HEK293T (cell line): ENCODE data around the gene QKI.
A peak's percentile ranks its signal among the peaks of the same experiment; 100 is the strongest.

Experiments
- CTCF ChIA-PET: fragments of 350-600 bp; formaldehyde crosslinking; extraction: SDS; loops from one replicate; lab custom pipeline; 2021; ENCODE audit warnings: antibody characterized with exemption, inconsistent platforms; lab: Yijun Ruan, JAX
- POLR2A ChIA-PET: fragments of 350-600 bp; formaldehyde crosslinking; extraction: SDS; loops from one replicate; lab custom pipeline; 2020; ENCODE audit warnings: antibody characterized with exemption, inconsistent platforms; lab: Yijun Ruan, JAX
- DNase-seq: peaks from one replicate; pipeline ENCODE4 v3.0.0; 2012; ENCODE audit warnings: mixed read lengths; ENCODE audit errors: extremely low spot score
- ARNT ChIP-seq: fragments of 450-650 bp; IDR thresholded peaks from 2 replicates; pipeline ENCODE4 v1.6.1; 2017; ENCODE audit warnings: mild to moderate bottlenecking
- BHLHE40 ChIP-seq: fragments of 450-650 bp; IDR thresholded peaks from 2 replicates; pipeline ENCODE4 v1.6.1; 2016; ENCODE audit warnings: mild to moderate bottlenecking, moderate library complexity, borderline replicate concordance
- CTBP1 ChIP-seq: fragments of 450-650 bp; IDR thresholded peaks from 2 replicates; pipeline ENCODE4 v1.6.1; 2016; ENCODE audit warnings: borderline replicate concordance
- ELF4 ChIP-seq: fragments of 450-650 bp; IDR thresholded peaks from 2 replicates; pipeline ENCODE4 v1.6.1; 2017; ENCODE audit warnings: antibody characterized with exemption
- FOXA1 ChIP-seq: fragments of 450-650 bp; IDR thresholded peaks from 2 replicates; pipeline ENCODE4 v1.6.1; 2016; ENCODE audit warnings: mild to moderate bottlenecking
- FOXK2 ChIP-seq: fragments of 450-650 bp; IDR thresholded peaks from 2 replicates; pipeline ENCODE4 v1.6.1; 2016; ENCODE audit warnings: mild to moderate bottlenecking
- FOXM1 ChIP-seq: fragments of 450-650 bp; IDR thresholded peaks from 2 replicates; pipeline ENCODE4 v1.6.1; 2017; ENCODE audit warnings: mild to moderate bottlenecking, borderline replicate concordance
- HDGF ChIP-seq: fragments of 450-650 bp; IDR thresholded peaks from 2 replicates; pipeline ENCODE4 v1.6.1; 2017; ENCODE audit warnings: antibody characterized with exemption, borderline replicate concordance
- L3MBTL2 ChIP-seq: fragments of 450-650 bp; conservative IDR thresholded peaks from 2 replicates; pipeline ENCODE4 v1.6.1; 2016; ENCODE audit warnings: mild to moderate bottlenecking
- LEF1 ChIP-seq: fragments of 450-650 bp; IDR thresholded peaks from 2 replicates; pipeline ENCODE4 v1.6.1; 2017; ENCODE audit warnings: mild to moderate bottlenecking, borderline replicate concordance
- NFRKB ChIP-seq: fragments of 450-650 bp; IDR thresholded peaks from 2 replicates; pipeline ENCODE4 v1.6.1; 2016; ENCODE audit warnings: mild to moderate bottlenecking, moderate library complexity
- PKNOX1 ChIP-seq: fragments of 450-650 bp; IDR thresholded peaks from 2 replicates; pipeline ENCODE4 v1.6.1; 2016
- SP1 ChIP-seq: fragments of 450-650 bp; IDR thresholded peaks from 2 replicates; pipeline ENCODE4 v1.6.1; 2017
- SUZ12 ChIP-seq: fragments of 450-650 bp; IDR thresholded peaks from 2 replicates; pipeline ENCODE4 v1.6.1; 2016; ENCODE audit warnings: mild to moderate bottlenecking
- TARDBP ChIP-seq: fragments of 450-650 bp; IDR thresholded peaks from 2 replicates; pipeline ENCODE4 v1.6.1; 2016
- ZNF384 ChIP-seq: fragments of 450-650 bp; IDR thresholded peaks from 2 replicates; pipeline ENCODE4 v1.6.1; 2016

QKI gene

GRCh38 chr6:163490826-163491577, 76.5 kb downstream of the QKI start:
- no peak for TF ChIP-seq ARNT
- TF ChIP-seq HDGF: no peak
- TF ChIP-seq FOXM1: no peak
- TF ChIP-seq LEF1: no peak
- no peak for TF ChIP-seq PKNOX1
- TF ChIP-seq BHLHE40: no peak
- no peak for TF ChIP-seq L3MBTL2
- no peak for TF ChIP-seq CTBP1
- TF ChIP-seq TARDBP: no peak
- no peak for TF ChIP-seq SUZ12
- TF ChIP-seq ZNF384: no peak
- no peak for TF ChIP-seq ELF4
- TF ChIP-seq NFRKB: no peak
- no peak for TF ChIP-seq FOXK2
- no peak for TF ChIP-seq FOXA1
- TF ChIP-seq SP1: no peak
- ChIA-PET POLR2A (no interaction called here), CTCF (interaction anchor here (0.6 kb wide), 1 partner anchor 356 kb away, joined by 3 read pairs; no protein-coding TSS in a partner anchor)
- DNase-seq: peak; percentile 30

DNA sequence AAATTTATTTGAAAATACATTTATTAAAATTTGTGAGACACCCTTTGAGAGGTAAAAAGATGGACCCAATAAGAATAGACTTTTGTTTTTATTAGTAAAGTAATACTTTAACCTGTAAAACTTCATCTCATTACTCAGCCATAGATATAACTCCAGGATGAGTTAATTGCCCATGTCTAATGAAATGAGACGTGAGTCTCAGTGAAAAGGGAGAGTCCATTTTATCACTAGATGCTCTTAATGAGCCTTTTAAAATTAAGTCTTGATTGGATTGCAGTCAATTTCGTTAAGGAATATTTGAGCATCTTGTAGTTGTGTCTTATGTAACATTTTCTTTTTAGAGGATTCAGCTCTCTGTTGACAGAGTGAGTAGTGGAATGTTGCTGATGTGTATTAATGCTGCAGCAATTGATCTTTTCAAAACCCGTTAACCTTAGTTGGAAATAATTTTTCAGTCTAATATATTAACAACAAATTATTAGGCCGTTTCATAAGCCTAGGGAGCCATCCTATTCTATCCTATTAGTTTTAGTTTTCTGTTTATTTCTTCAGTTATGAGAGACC, 77.3 kb downstream of the QKI start:
- TF ChIP-seq TARDBP: no peak
- TF ChIP-seq FOXM1: no peak
- no peak for TF ChIP-seq HDGF
- no peak for TF ChIP-seq LEF1
- TF ChIP-seq FOXK2: no peak
- no peak for TF ChIP-seq SUZ12
- no peak for TF ChIP-seq BHLHE40
- no peak for TF ChIP-seq ARNT
- TF ChIP-seq FOXA1: no peak
- no peak for TF ChIP-seq SP1
- no peak for TF ChIP-seq L3MBTL2
- TF ChIP-seq CTBP1: no peak
- TF ChIP-seq PKNOX1: no peak
- no peak for TF ChIP-seq ELF4

GRCh38 chr6:163494279-163494727, 79.8 kb downstream of the QKI start:
- CTCF ChIA-PET: no interaction called here
- TF ChIP-seq CTBP1 (no peak), SUZ12 (no peak), SP1 (no peak), FOXM1 (no peak), BHLHE40 (no peak), FOXK2 (no peak), FOXA1 (no peak), HDGF (no peak), ZNF384 (no peak), ARNT (peak; percentile 36; the same call in 1 of the 2 replicates), PKNOX1 (peak; percentile 49; the same call in 1 of the 2 replicates), ELF4 (no peak), TARDBP (no peak)
- DNase-seq: no peak
- POLR2A ChIA-PET: no interaction called here

More for the DNA sequence above, 77.3 kb downstream of the QKI start:
- ChIA-PET CTCF (interaction anchor here (0.6 kb wide), 1 partner anchor 355 kb away, joined by 3 read pairs; no protein-coding TSS in a partner anchor), POLR2A (no interaction called here)
- DNase-seq: no peak

DNA sequence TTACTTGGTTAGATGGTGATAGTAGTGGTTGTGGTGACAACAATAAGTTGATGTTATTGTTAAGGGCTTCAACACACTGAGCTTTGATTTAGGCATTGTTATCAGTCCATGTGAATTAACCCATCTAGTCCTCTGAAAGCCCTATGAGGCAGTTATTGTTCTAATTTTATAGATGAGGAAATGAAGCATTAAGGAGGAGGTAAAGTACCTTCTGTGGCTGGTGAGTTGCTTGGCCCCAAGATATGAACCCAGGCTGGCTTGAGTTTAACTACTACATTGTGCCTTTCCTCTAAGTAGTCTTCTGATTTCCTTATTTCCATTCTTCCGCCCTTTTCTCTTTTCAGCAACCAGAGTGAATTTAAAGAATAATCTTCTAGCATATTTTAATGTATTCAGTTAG, 81.7 kb downstream of the QKI start:
- TF ChIP-seq PKNOX1: no peak
- TF ChIP-seq SP1: no peak
- TF ChIP-seq TARDBP: no peak
- TF ChIP-seq LEF1: no peak
- no peak for DNase-seq
- CTCF ChIA-PET: interaction anchor here (0.5 kb wide), 1 partner anchor 11 kb away, joined by 3 read pairs; no protein-coding TSS in a partner anchor
- POLR2A ChIA-PET: no interaction called here

DNA sequence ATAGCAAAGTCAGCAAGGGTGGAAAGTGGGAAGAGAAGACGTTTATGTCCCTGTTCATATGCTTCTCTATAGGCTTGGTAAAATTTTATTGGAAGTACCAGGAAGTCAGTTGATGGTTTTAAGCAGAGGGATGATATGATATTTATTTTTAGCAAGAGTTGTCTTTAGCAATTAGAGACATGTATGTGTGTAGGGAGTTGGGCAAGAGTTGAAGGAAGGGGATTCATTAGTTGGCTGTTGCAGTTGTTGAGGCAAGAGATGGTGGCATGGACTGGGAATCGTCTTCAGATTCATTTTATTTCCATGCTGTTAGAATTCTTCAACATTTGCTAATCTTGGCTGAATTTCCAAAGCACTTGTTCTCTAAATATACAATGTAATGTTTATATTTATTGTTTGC, 85.6 kb downstream of the QKI start:
- DNase-seq: no peak
- ChIA-PET POLR2A (no interaction called here), CTCF (no interaction called here)
- TF ChIP-seq FOXM1: no peak

DNA sequence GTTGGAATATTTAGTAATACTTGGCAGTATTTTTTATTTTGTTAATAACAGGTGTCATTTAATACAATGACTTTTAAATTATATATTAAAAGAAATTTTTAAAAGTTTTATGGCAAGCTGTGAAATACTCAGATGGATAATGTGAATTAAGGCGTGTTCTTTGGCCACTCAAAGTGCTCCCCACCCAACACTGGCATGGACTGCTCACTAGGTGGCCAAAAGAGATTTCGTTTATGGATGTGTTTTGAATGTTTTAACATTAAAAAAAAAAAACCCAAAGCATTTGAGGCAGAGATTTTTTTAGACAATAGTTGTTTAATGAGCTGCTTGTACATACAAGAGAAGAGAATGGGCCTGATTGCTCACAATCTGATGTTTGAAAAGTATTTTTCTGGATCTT, 86.5 kb downstream of the QKI start:
- TF ChIP-seq SUZ12: no peak
- TF ChIP-seq FOXM1: no peak
- TF ChIP-seq FOXK2: no peak
- no peak for TF ChIP-seq HDGF
- no peak for TF ChIP-seq LEF1
- no peak for TF ChIP-seq ZNF384
- no peak for TF ChIP-seq CTBP1
- TF ChIP-seq SP1: no peak
- no peak for TF ChIP-seq ARNT
- no peak for TF ChIP-seq TARDBP
- no peak for TF ChIP-seq NFRKB
- TF ChIP-seq PKNOX1: no peak
- no peak for TF ChIP-seq FOXA1
- CTCF ChIA-PET: no interaction called here
- no peak for DNase-seq
- POLR2A ChIA-PET: no interaction called here
